Ectodermal cell (in vitro differentiated cells): ENCODE results near the gene FSHB.

Experiments
- H3K27ac ChIP-seq: 2 replicates; pipeline ENCODE4 v1.7.0; 2013; ENCODE audit warnings: mild to moderate bottlenecking, low read depth, low read length; ENCODE audit not compliant: insufficient read depth, poor library complexity, severe bottlenecking
- H3K27me3 ChIP-seq: 2 replicates; pipeline ENCODE4 v1.7.0; 2013; ENCODE audit warnings: mild to moderate bottlenecking, low read length; ENCODE audit not compliant: insufficient read depth, control insufficient read depth, poor library complexity, severe bottlenecking
- H3K36me3 ChIP-seq: one replicate; pipeline ENCODE4 v1.7.0; 2013; ENCODE audit warnings: low read length; ENCODE audit not compliant: control insufficient read depth, insufficient read depth
- H3K4me1 ChIP-seq: one replicate; pipeline ENCODE4 v1.7.0; 2013; ENCODE audit warnings: low read length; ENCODE audit not compliant: control insufficient read depth, insufficient read depth
- H3K4me3 ChIP-seq: 2 replicates; pipeline ENCODE4 v1.7.0; 2013; ENCODE audit warnings: low read depth, low read length, control low read depth; ENCODE audit not compliant: insufficient read depth
- H3K9me3 ChIP-seq: 2 replicates; pipeline ENCODE4 v1.7.0; 2013; ENCODE audit warnings: mild to moderate bottlenecking, low read length, moderate library complexity; ENCODE audit not compliant: control insufficient read depth
- WGBS, 2 experiments: methylation state at CpG; one replicate each; pipeline ENCODE4 v1.1.7; 2013; ENCODE audit warnings: missing lambda C conversion rate in 2 of 2; 5-methylcytosine and 5-hydroxymethylcytosine counted together

The FSHB gene

DNA sequence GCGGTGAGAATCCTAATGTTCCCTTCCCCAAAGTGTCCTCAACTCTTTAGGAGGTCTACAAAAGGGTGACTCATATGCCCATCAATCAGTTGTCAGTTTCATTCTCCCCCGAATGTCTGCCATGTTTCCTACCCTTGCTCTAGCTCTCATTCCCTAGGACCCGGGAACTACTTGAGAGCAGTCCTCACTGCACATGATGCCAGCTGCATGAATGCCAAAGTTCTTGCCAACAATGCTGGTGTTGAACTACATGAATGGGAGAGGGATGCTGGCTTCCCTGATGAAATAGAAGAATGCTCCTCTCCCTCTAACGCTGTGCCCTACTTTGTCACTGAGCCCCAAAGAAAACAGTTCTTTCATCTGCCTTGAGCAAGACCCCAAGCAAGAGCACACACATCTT is 12.5 kb upstream of the FSHB start:
- H3K27ac ChIP-seq: no peak overlapping the region
- no peaks in the 10 kb centered on the region for H3K36me3 ChIP-seq
- WGBS, 2 experiments: 86 to 94% methylated on average over 4 of the region's 4 CpGs
- no peaks in the 10 kb centered on the region for H3K4me1 ChIP-seq
- H3K27me3 ChIP-seq: no peaks in the 10 kb centered on the region
- no peak overlapping the region for H3K4me3 ChIP-seq
- H3K9me3 ChIP-seq: no peaks in the 10 kb centered on the region

- no peaks in the 10 kb centered on the region for H3K36me3 ChIP-seq
- H3K4me1 ChIP-seq: no peaks in the 10 kb centered on the region
Measured at GRCh38 chr11:30225642-30226041, 5.2 kb upstream of the FSHB start.

DNA sequence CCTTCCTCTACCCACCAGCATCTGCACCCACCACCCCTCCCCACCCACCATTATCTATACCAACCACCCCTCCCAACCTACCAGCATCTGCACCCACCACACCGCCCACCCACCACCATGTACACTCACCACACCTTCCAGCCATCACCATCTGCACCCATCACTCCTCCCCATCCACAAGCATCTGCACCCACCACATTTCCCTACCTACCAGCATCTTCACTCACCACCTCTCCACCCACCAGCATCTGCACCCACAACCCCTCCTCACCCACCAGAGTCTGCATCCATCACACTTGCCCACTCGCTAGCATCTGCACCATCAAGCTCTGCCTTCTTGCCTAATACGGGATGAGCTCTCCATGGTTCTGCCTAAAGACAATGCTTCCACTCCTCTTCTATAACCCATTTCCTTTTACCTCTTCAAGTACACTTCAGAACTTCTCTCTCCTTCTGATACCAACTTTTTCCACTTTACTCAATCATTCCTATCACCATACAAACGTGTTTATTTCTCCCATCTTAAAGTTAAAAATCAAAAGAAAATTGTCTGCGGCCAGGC is 2.4 kb upstream of the FSHB start:
- no peaks in the 10 kb centered on the region for H3K27me3 ChIP-seq
- H3K27ac ChIP-seq: no peak overlapping the region
- no peaks in the 10 kb centered on the region for H3K4me1 ChIP-seq
- H3K4me3 ChIP-seq: no peak overlapping the region
- H3K36me3 ChIP-seq: no peaks in the 10 kb centered on the region
- WGBS, 2 experiments: 84 to 89% methylated on average over 5 of the region's 5 CpGs
- H3K9me3 ChIP-seq: no peaks in the 10 kb centered on the region

More at GRCh38 chr11:30225642-30226041, 5.2 kb upstream of the FSHB start:
- Histone ChIP-seq H3K27me3 (no peaks in the 10 kb centered on the region), H3K27ac (no peak overlapping the region), H3K4me3 (no peak overlapping the region), H3K9me3 (no peaks in the 10 kb centered on the region)

DNA sequence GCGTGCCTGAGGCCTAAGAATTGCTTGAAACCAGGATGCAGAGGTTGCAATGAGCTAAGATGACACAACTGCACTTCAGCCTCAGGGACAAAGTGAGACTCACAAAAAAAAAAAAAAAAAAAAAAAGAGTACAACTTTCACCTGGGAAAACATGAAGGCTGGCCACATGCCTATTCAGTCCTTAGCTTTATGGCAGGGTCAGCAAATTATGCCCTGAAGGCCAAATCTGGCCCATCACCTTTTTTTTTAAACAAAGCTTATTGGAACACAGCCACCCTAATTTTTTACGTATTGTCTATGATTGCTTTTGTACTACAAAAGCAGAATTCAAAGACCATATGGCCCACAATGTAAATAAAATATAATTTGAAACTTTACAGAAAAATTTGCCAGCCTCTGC is 8.2 kb downstream of the FSHB start:
- no peak overlapping the region for H3K4me3 ChIP-seq
- H3K4me1 ChIP-seq: no peaks in the 10 kb centered on the region
- WGBS, 2 experiments: 93 to 100% methylated on average over 1 to 2 of the region's 2 CpGs
- H3K36me3 ChIP-seq: no peaks in the 10 kb centered on the region
- no peaks in the 10 kb centered on the region for H3K9me3 ChIP-seq
- H3K27me3 ChIP-seq: no peaks in the 10 kb centered on the region
- no peak overlapping the region for H3K27ac ChIP-seq

GRCh38 chr11:30244265-30244664 is 13.5 kb downstream of the FSHB start:
- Histone ChIP-seq H3K9me3 (no peaks in the 10 kb centered on the region), H3K36me3 (no peaks in the 10 kb centered on the region), H3K4me3 (no peak overlapping the region), H3K27me3 (no peaks in the 10 kb centered on the region), H3K27ac (no peak overlapping the region), H3K4me1 (no peaks in the 10 kb centered on the region)
- 100% methylated on average over 1 of the region's 1 CpG; no CpG with 5 or more reads in 1 of the 2 experiments for WGBS, 2 experiments

- H3K4me1 ChIP-seq: no peaks in the 10 kb centered on the region
- 87 to 92% methylated on average over 2 of the region's 2 CpGs for WGBS, 2 experiments
- H3K36me3 ChIP-seq: no peaks in the 10 kb centered on the region
- H3K27ac ChIP-seq: no peak overlapping the region
- H3K9me3 ChIP-seq: no peaks in the 10 kb centered on the region
- H3K4me3 ChIP-seq: no peak overlapping the region
- no peaks in the 10 kb centered on the region for H3K27me3 ChIP-seq
Measured at GRCh38 chr11:30245621-30246020, 14.8 kb downstream of the FSHB start.

DNA sequence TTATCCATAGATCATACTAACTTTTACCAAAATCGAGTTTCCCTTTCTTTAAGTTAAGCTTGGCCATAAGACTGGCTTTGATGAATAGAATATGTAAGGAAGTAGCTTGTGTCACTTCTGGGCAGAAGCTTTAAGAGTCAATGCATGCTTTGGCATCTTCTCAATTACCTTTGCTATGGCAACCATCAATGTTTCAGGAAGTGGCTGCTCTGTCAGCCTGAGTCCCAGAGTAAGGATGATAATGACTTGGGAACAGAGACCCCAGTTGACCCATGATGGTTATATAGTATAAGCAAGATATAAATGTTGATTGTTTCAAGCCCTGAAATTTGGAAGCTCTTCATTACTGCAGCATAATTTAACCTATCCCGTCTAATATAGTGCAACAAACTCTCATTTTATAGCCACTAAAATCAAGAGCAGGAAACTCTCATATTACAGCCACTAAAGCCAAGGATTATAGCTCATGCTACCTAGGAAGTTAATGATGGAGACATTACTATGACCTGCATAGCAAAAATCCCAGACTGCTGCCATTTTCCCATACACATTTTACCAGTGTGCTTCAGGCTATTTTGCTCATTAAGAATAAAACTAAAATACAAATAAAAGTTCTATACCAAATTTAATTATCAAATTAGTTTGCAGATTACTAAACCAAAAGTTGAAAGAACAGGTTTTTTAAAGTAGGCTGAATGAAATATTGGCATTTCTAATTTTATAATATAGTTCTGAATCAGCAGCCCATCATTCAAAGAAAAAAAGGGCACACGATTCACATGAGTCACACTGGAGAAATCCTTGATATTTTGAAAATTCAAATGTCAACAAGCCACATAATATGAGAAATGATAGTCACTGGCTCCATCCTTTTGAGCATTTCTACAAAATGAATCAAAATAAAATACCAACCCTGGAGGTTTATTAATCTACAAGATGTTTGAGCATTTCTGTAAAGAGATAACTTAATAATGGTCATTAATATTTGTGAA is 23.8 kb downstream of the FSHB start:
- no peaks in the 10 kb centered on the region for H3K4me1 ChIP-seq
- H3K4me3 ChIP-seq: no peak overlapping the region
- no peaks in the 10 kb centered on the region for H3K27me3 ChIP-seq
- no peaks in the 10 kb centered on the region for H3K9me3 ChIP-seq
- 73 to 80% methylated on average over 1 to 3 of the region's 3 CpGs for WGBS, 2 experiments
- no peaks in the 10 kb centered on the region for H3K36me3 ChIP-seq
- no peak overlapping the region for H3K27ac ChIP-seq

DNA sequence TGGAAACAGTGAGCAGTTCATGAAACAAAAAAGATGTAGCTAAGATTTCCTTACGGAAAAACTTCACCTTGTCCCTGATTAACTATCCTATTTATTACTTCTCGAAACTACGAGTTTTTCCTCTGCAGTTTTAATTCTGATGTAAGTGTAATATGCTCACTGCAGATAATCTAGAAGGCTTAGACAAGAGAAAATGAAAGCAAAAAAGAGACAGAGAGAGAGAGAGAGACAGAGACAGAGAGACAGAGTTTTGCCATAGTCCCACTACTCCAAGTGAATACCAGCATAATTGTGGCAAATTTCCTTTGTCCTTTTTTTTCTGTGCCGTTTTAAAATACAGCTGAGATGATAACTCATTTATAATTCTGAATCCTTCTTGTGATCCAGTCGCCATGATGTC is 24.8 kb downstream of the FSHB start:
- WGBS, 2 experiments: 84 to 92% methylated on average over 4 to 5 of the region's 5 CpGs
- H3K4me3 ChIP-seq: no peak overlapping the region

DNA sequence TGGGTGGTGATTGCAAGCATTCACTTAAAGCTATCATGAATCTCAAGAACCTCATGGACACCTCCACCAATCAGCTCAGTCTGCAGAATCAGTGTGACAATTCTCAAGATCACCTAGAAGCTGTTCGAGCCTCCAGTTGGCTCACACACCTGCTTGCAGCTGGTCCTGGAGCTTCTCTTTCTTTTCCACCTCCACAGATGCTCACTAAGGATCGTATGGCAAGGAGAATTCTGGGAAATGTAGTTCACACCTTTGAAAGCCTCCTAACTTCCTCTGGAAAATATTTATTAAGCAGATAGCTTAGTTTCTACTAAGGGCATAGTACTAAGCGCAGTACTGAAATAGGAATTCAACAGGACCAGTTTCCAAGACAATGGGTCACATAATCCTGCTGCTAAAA is 26.2 kb downstream of the FSHB start:
- Histone ChIP-seq H3K9me3 (no peaks in the 10 kb centered on the region), H3K36me3 (no peaks in the 10 kb centered on the region), H3K27me3 (no peaks in the 10 kb centered on the region), H3K4me3 (no peak overlapping the region), H3K27ac (no peak overlapping the region), H3K4me1 (no peaks in the 10 kb centered on the region)
- 70 to 84% methylated on average over 3 of the region's 3 CpGs for WGBS, 2 experiments

More for the DNA sequence above, 24.8 kb downstream of the FSHB start:
- Histone ChIP-seq H3K9me3 (no peaks in the 10 kb centered on the region), H3K4me1 (no peaks in the 10 kb centered on the region), H3K27me3 (no peaks in the 10 kb centered on the region), H3K36me3 (no peaks in the 10 kb centered on the region), H3K27ac (no peak overlapping the region)

- Histone ChIP-seq H3K9me3 (no peaks in the 10 kb centered on the region), H3K36me3 (no peaks in the 10 kb centered on the region), H3K27ac (no peak overlapping the region), H3K27me3 (no peaks in the 10 kb centered on the region), H3K4me1 (no peaks in the 10 kb centered on the region), H3K4me3 (no peak overlapping the region)
- WGBS, 2 experiments: 71 to 90% methylated on average over 1 of the region's 1 CpG
Measured at GRCh38 chr11:30258679-30259078, 27.9 kb downstream of the FSHB start.
